A549 (cell line): ENCODE measurements around the gene IGSF5. TPM values are rescaled to one million over a fixed set of nuclear protein-coding genes. Genes with fewer than 3 reads are reported as not detected.

ENCODE experiments used
- ATAC-seq, 2 experiments: fragments of 200-7000 bp in 1 of 2; fragments of >200 bp in 1 of 2; cut with Nextera tagmentation in 1 of 2; cut with Tn5 transposase in 1 of 2; 3 replicates each; pipeline versions ENCODE4 v1.8.0 to v1.9.1; 2018 to 2020; ENCODE audit warnings: mild to moderate bottlenecking in 1 of 2, moderate library complexity in 1 of 2
- CTCF ChIA-PET: fragments of 300-600 bp; sonication (Branson Sonifier 250); formaldehyde crosslinking; extraction: SDS; loops from one replicate; lab custom pipeline; 2021; ENCODE audit warnings: antibody characterized with exemption, inconsistent platforms; lab: Yijun Ruan, JAX
- POLR2A ChIA-PET: fragments of 350-600 bp; formaldehyde crosslinking; extraction: SDS; loops from one replicate; lab custom pipeline; 2021; ENCODE audit warnings: antibody characterized with exemption, inconsistent platforms; lab: Yijun Ruan, JAX
- DNase-seq, 2 experiments: peaks; one replicate each; pipeline versions ENCODE4 v3.0.0 to v3.0.0-alpha.2; 2011 to 2016; ENCODE audit warnings: low read depth in 1 of 2, low spot score in 1 of 2
- FAIRE-seq: peaks from 2 replicates; lab custom pipeline; 2011; peaks lifted over from hg19 to GRCh38; lab: Jason Lieb, UNC
- H3K27ac ChIP-seq, 2 experiments: fragments of >200 bp; sonication (Bioruptor Twin); formaldehyde crosslinking; 3 replicates each; pipeline ENCODE4 v1.5.1; 2016 to 2017
- H3K4me1 ChIP-seq: fragments of >200 bp; sonication (Bioruptor Twin); formaldehyde crosslinking; 3 replicates; pipeline ENCODE4 v1.6.1; 2016
- H3K4me2 ChIP-seq: fragments of >200 bp; sonication (Bioruptor Twin); formaldehyde crosslinking; 3 replicates; pipeline ENCODE4 v1.6.1; 2016
- H3K4me3 ChIP-seq: fragments of >200 bp; sonication (Bioruptor Twin); formaldehyde crosslinking; 3 replicates; pipeline ENCODE4 v1.5.1; 2016
- H3K9me3 ChIP-seq: fragments of >200 bp; sonication (Bioruptor Twin); formaldehyde crosslinking; 3 replicates; pipeline ENCODE4 v1.6.1; 2016
- BCL3 ChIP-seq: fragments of >200 bp; sonication (Bioruptor Twin); formaldehyde crosslinking; IDR thresholded peaks from 3 replicates; pipeline ENCODE4 v1.6.1; 2016
- CBX8 ChIP-seq: fragments of 200-600 bp; sonication (generic); IDR thresholded peaks from 2 replicates; pipeline ENCODE4 v1.6.1; 2016
- CEBPB ChIP-seq, 2 experiments: fragments of >200 bp in 1 of 2; sonication (Bioruptor Twin) in 1 of 2; formaldehyde crosslinking in 1 of 2; IDR thresholded peaks; 2 replicates each; pipeline ENCODE4 v1.6.1; 2012 to 2016
- ELK1 ChIP-seq: fragments of 150-350 bp; IDR thresholded peaks from 2 replicates; pipeline ENCODE4 v1.6.1; 2014; ENCODE audit warnings: low read depth, mild to moderate bottlenecking, low read length
- EP300 ChIP-seq, 2 experiments: fragments of >200 bp; sonication (Bioruptor Twin); formaldehyde crosslinking; IDR thresholded peaks; 2 replicates in 1 of 2; 3 replicates in 1 of 2; pipeline ENCODE4 v1.6.1; 2016 to 2017
- FOXS1 ChIP-seq: fragments of 250-450 bp; sonication (Bioruptor Pico); IDR thresholded peaks from 2 replicates; pipeline ENCODE4 v1.5.0; 2020; ENCODE audit warnings: mild to moderate bottlenecking, moderate library complexity
- GATA3 ChIP-seq: IDR thresholded peaks from 2 replicates; pipeline ENCODE4 v1.6.1; 2012; ENCODE audit warnings: borderline replicate concordance
- HDAC2 ChIP-seq: fragments of 200-600 bp; sonication (generic); IDR thresholded peaks from 2 replicates; pipeline ENCODE4 v1.6.1; 2016
- HOXB13 ChIP-seq: fragments of 250-450 bp; sonication (Bioruptor Pico); IDR thresholded peaks from 2 replicates; pipeline ENCODE4 v1.5.0; 2020; ENCODE audit warnings: low read depth, mild to moderate bottlenecking, moderate library complexity
- HOXB5 ChIP-seq: fragments of 250-450 bp; sonication (Bioruptor Pico); IDR thresholded peaks from 2 replicates; pipeline ENCODE4 v1.5.0; 2020; ENCODE audit warnings: mild to moderate bottlenecking, moderate library complexity
- JUNB ChIP-seq: fragments of >200 bp; sonication (Bioruptor Twin); formaldehyde crosslinking; IDR thresholded peaks from 2 replicates; pipeline ENCODE4 v1.6.1; 2016
- KDM5A ChIP-seq: fragments of 200-600 bp; sonication (generic); IDR thresholded peaks from 2 replicates; pipeline ENCODE4 v1.6.1; 2016; ENCODE audit warnings: antibody characterized with exemption, mild to moderate bottlenecking
- MAX ChIP-seq: IDR thresholded peaks from 2 replicates; pipeline ENCODE4 v1.6.1; 2012
- NR3C1 ChIP-seq: fragments of >200 bp; sonication (Bioruptor Twin); formaldehyde crosslinking; IDR thresholded peaks from 3 replicates; pipeline ENCODE4 v1.6.1; 2017
- POLR2A ChIP-seq: IDR thresholded peaks from 2 replicates; pipeline ENCODE4 v1.6.1; 2012; ENCODE audit warnings: mild to moderate bottlenecking, low read length
- POLR2AphosphoS2 ChIP-seq: conservative IDR thresholded peaks from 2 replicates; pipeline ENCODE4 v1.6.1; 2012; ENCODE audit warnings: low read length, improper control_type of control experiment, inconsistent platforms
- RARB ChIP-seq: fragments of 250-450 bp; sonication (Bioruptor Pico); IDR thresholded peaks from 2 replicates; pipeline ENCODE4 v1.8.0; 2021; ENCODE audit warnings: mild to moderate bottlenecking, moderate library complexity
- RCOR1 ChIP-seq: fragments of 150-350 bp; IDR thresholded peaks from 2 replicates; pipeline ENCODE4 v1.6.1; 2014; ENCODE audit warnings: antibody characterized with exemption, low read length, low read depth
- REST ChIP-seq: fragments of 200-600 bp; sonication (generic); IDR thresholded peaks from 2 replicates; pipeline ENCODE4 v1.6.1; 2016; ENCODE audit warnings: antibody characterized with exemption, mild to moderate bottlenecking, moderate library complexity
- RFX5 ChIP-seq: fragments of 450-650 bp; IDR thresholded peaks from 2 replicates; pipeline ENCODE4 v1.7.1; 2014; ENCODE audit warnings: antibody characterized with exemption, mild to moderate bottlenecking, moderate library complexity
- SMC3 ChIP-seq: fragments of >200 bp; sonication (Bioruptor Twin); formaldehyde crosslinking; IDR thresholded peaks from 3 replicates; pipeline ENCODE4 v1.6.1; 2018; ENCODE audit warnings: inconsistent platforms
- ZNF302 ChIP-seq: fragments of 250-450 bp; sonication (Bioruptor Pico); IDR thresholded peaks from 2 replicates; pipeline ENCODE4 v1.9.0; 2021; ENCODE audit warnings: inconsistent platforms, mild to moderate bottlenecking, moderate library complexity
- WGBS: methylation state at CpG from one replicate; pipeline ENCODE4 v1.1.6; 2017; ENCODE audit errors: missing lambda C conversion rate; 5-methylcytosine and 5-hydroxymethylcytosine counted together
- polyA plus RNA-seq, 4 experiments: library from polyadenylated mRNA; depleted of rRNA in 3 of 4; stranded (reverse); fragments of >200 nt; fragmentation: RNase III in 1 of 4; extraction: RNeasy Plus Mini Kit Qiagen cat#74134 plus additional on column Dnase treatment in 1 of 4; gene quantifications; 2 replicates in 3 of 4; 3 replicates in 1 of 4; pipeline ENCODE4 v1.2.3, GENCODE V29; 2011 to 2017

The IGSF5 gene
- polyA plus RNA-seq, 2 of the 4 experiments (the other 2 are of a cell fraction), result not detected

- Histone ChIP-seq H3K9me3 (no peaks in the 10 kb centered on the region), H3K4me2 (no peak overlapping the region), H3K4me1 (no peaks in the 10 kb centered on the region), H3K27ac (no peak overlapping the region), H3K4me3 (no peak overlapping the region)
- CTCF ChIA-PET, result no interaction called here
- TF ChIP-seq EP300 (IDR thresholded peaks at IDR 0.05), result no peak
- TF ChIP-seq GATA3, result no peak
- TF ChIP-seq HOXB13 (CRISPR knock-in tag), result no peak
- POLR2A ChIA-PET, result no interaction called here
- ATAC-seq, result no peak
- FAIRE-seq, result no peak
- no peak for DNase-seq
- WGBS, result 52% methylated on average over 2 of the region's 2 CpGs
These were observed 57.2 kb downstream of the IGSF5 start for GRCh38 chr21:39802217-39802616.

- FAIRE-seq (no peak), DNase-seq (no peak)
- no peak for TF ChIP-seq HDAC2
- no peak for TF ChIP-seq SMC3
- TF ChIP-seq, all 56 proteins: peak for 0
- Histone ChIP-seq H3K4me1 (no peaks in the 10 kb centered on the region), H3K9me3 (no peaks in the 10 kb centered on the region), H3K4me3 (no peak overlapping the region), H3K27ac (no peak overlapping the region), H3K4me2 (no peak overlapping the region)
- ChIA-PET CTCF (no interaction called here), POLR2A (no interaction called here)
- no peak for ATAC-seq
- WGBS, result 0% methylated on average over 1 of the region's 1 CpG
These were observed 58.4 kb downstream of the IGSF5 start for GRCh38 chr21:39803393-39803792.

- H3K9me3 ChIP-seq, result no peaks in the 10 kb centered on the region
- H3K4me1 ChIP-seq, result no peaks in the 10 kb centered on the region
- ChIA-PET POLR2A (no interaction called here), CTCF (no interaction called here)
- no peak for TF ChIP-seq HDAC2
- H3K27ac ChIP-seq, result no peak overlapping the region
- H3K4me3 ChIP-seq, result no peak overlapping the region
- DNase-seq, result no peak
- no peak overlapping the region for H3K4me2 ChIP-seq
- no peak for FAIRE-seq
- 3% methylated on average over 3 of the region's 3 CpGs for WGBS
- no peak for ATAC-seq
These were observed 59.3 kb downstream of the IGSF5 start for GRCh38 chr21:39804240-39804639.

GRCh38 chr21:39805983-39806382 lies 61.0 kb downstream of the IGSF5 start:
- FAIRE-seq, result no peak
- CTCF ChIA-PET, result no interaction called here
- POLR2A ChIA-PET, result no interaction called here
- DNase-seq, result no peak
- ATAC-seq, result no peak
- WGBS, result 14% methylated on average over 1 of the region's 1 CpG
- no peak overlapping the region for H3K4me2 ChIP-seq
- no peak overlapping the region for H3K4me3 ChIP-seq
- no peaks in the 10 kb centered on the region for H3K4me1 ChIP-seq
- no peaks in the 10 kb centered on the region for H3K9me3 ChIP-seq
- TF ChIP-seq RARB (CRISPR knock-in tag) (no peak), FOXS1 (CRISPR knock-in tag) (no peak), MAX (no peak), REST (no peak), KDM5A (no peak), CBX8 (no peak), JUNB (no peak), ELK1 (no peak), POLR2A (no peak), CEBPB (IDR thresholded peaks at IDR 0.05) (no peak), HOXB5 (CRISPR knock-in tag) (no peak), BCL3 (no peak), NR3C1 (no peak), ZNF302 (CRISPR knock-in tag) (no peak), RCOR1 (no peak), POLR2AphosphoS2 (no peak), RFX5 (no peak)
- H3K27ac ChIP-seq, result no peak overlapping the region
